GM12892 (cell line): ENCODE measurements around the gene LDLRAD4.

Experiments
- DNase-seq: peaks from one replicate; pipeline ENCODE4 v3.0.0; 2011; ENCODE audit not compliant: insufficient read length
- FAIRE-seq: peaks from 2 replicates; lab custom pipeline; 2011; peaks lifted over from hg19 to GRCh38; lab: Jason Lieb, UNC
- POLR2A ChIP-seq: IDR thresholded peaks from 2 replicates; pipeline ENCODE4 v1.6.1; 2011; ENCODE audit warnings: low read depth, low read length, control low read depth
- POLR2AphosphoS5 ChIP-seq: IDR thresholded peaks from 2 replicates; pipeline ENCODE4 v1.6.1; 2011; ENCODE audit warnings: low read depth, low read length, control low read depth
- TAF1 ChIP-seq: IDR thresholded peaks from 2 replicates; pipeline ENCODE4 v1.6.1; 2011; ENCODE audit warnings: low read depth, mild to moderate bottlenecking, control low read depth, low read length, borderline replicate concordance

LDLRAD4 gene

GRCh38 chr18:13386891-13387801 is 168.6 kb downstream of the LDLRAD4 start:
- FAIRE-seq = no peak
- DNase-seq = no peak
- TF ChIP-seq TAF1 (no peak), POLR2A (no peak), POLR2AphosphoS5 (no peak)

- FAIRE-seq (no peak), DNase-seq (no peak)
- no peak for TF ChIP-seq POLR2A
- TF ChIP-seq TAF1 = no peak
- TF ChIP-seq POLR2AphosphoS5 = no peak
Observed at GRCh38 chr18:13387855-13388548, 169.4 kb downstream of the LDLRAD4 start.

- DNase-seq (no peak), FAIRE-seq (no peak)
- no peak for TF ChIP-seq TAF1
- no peak for TF ChIP-seq POLR2AphosphoS5
- TF ChIP-seq POLR2A = no peak
Observed at GRCh38 chr18:13388586-13389490, 170.3 kb downstream of the LDLRAD4 start.

GRCh38 chr18:13389491-13390131 is 171.1 kb downstream of the LDLRAD4 start:
- TF ChIP-seq POLR2A (no peak), POLR2AphosphoS5 (no peak), TAF1 (no peak)
- DNase-seq (no peak), FAIRE-seq (no peak)

GRCh38 chr18:13390196-13390595 is 171.6 kb downstream of the LDLRAD4 start:
- FAIRE-seq = no peak
- no peak for DNase-seq
- TF ChIP-seq POLR2A (no peak), POLR2AphosphoS5 (no peak)

- DNase-seq (no peak), FAIRE-seq (no peak)
- TF ChIP-seq TAF1 = no peak
- TF ChIP-seq POLR2A = no peak
- TF ChIP-seq POLR2AphosphoS5 = no peak
Observed at GRCh38 chr18:13390711-13391110, 172.2 kb downstream of the LDLRAD4 start.

- TF ChIP-seq POLR2AphosphoS5 = no peak
- no peak for TF ChIP-seq POLR2A
- TF ChIP-seq TAF1 = no peak
- no peak for DNase-seq
- no peak for FAIRE-seq
Observed at GRCh38 chr18:13392029-13392750, 173.6 kb downstream of the LDLRAD4 start.

GRCh38 chr18:13392899-13393298 is 174.3 kb downstream of the LDLRAD4 start:
- TF ChIP-seq POLR2AphosphoS5 (no peak), TAF1 (no peak), POLR2A (no peak)
- no peak for FAIRE-seq

GRCh38 chr18:13393338-13393737 is 174.8 kb downstream of the LDLRAD4 start:
- no peak for DNase-seq
- TF ChIP-seq POLR2AphosphoS5 = no peak
- TF ChIP-seq POLR2A = no peak
- no peak for TF ChIP-seq TAF1
- no peak for FAIRE-seq

More at GRCh38 chr18:13392899-13393298, 174.3 kb downstream of the LDLRAD4 start:
- DNase-seq = no peak

GRCh38 chr18:13394801-13395200 is 176.2 kb downstream of the LDLRAD4 start:
- FAIRE-seq (no peak), DNase-seq (no peak)
- TF ChIP-seq POLR2A (no peak), TAF1 (no peak), POLR2AphosphoS5 (no peak)

GRCh38 chr18:13395577-13395976 is 177.0 kb downstream of the LDLRAD4 start:
- TF ChIP-seq TAF1 (no peak), POLR2A (no peak), POLR2AphosphoS5 (no peak)
- FAIRE-seq (no peak), DNase-seq (no peak)
